Stomach (tissue), 9 donors: ENCODE measurements around the gene FAM32A. TPM values are rescaled to one million over a fixed set of nuclear protein-coding genes. Genes with fewer than 3 reads are reported as not detected.

Experiments
- DNase-seq, 2 donors: peaks; one replicate each; pipeline versions ENCODE4 v3.0.0 to v3.0.0-alpha.2; 2013 to 2019
- H3K27ac ChIP-seq, 5 donors: fragments of 200-600 bp in 4 of 5; sonication (generic) in 4 of 5; one replicate each; pipeline ENCODE4 v1.5.1; 2013 to 2019; ENCODE audit warnings: mild to moderate bottlenecking in 1 of 5, moderate library complexity in 1 of 5
- H3K27me3 ChIP-seq, 3 donors: fragments of 200-600 bp; sonication (generic); one replicate each; pipeline ENCODE4 v1.5.1; 2017 to 2019; ENCODE audit warnings: mixed run types in 1 of 3
- H3K36me3 ChIP-seq, 4 donors: fragments of 200-600 bp; sonication (generic); 1 replicate in 3 of 4; 2 replicates in 1 of 4; pipeline ENCODE4 v1.5.1; 2016 to 2019
- H3K4me1 ChIP-seq, 4 donors: fragments of 200-600 bp; sonication (generic); one replicate each; pipeline ENCODE4 v1.5.1; 2016 to 2019
- H3K4me3 ChIP-seq, 4 donors: fragments of 200-600 bp; sonication (generic) in 3 of 4; one replicate each; pipeline ENCODE4 v1.5.1; 2016 to 2019; ENCODE audit warnings: mild to moderate bottlenecking in 1 of 4
- H3K9me3 ChIP-seq, 4 donors: fragments of 200-600 bp; sonication (generic); one replicate each; pipeline ENCODE4 v1.5.1; 2016 to 2019
- EP300 ChIP-seq: sonication (generic); formaldehyde crosslinking; IDR thresholded peaks from one replicate; pipeline ENCODE4 v1.6.1; 2017; ENCODE audit warnings: antibody characterized with exemption
- POLR2A ChIP-seq, 4 donors: fragments of 450-650 bp; IDR thresholded peaks; one replicate each; pipeline ENCODE4 v1.6.1; 2016; ENCODE audit warnings: antibody characterized with exemption in 4 of 4, control low read depth in 2 of 4, mild to moderate bottlenecking in 1 of 4, moderate library complexity in 1 of 4
- POLR2AphosphoS5 ChIP-seq, 3 donors: sonication (generic); formaldehyde crosslinking; IDR thresholded peaks; one replicate each; pipeline ENCODE4 v1.6.1; 2016; ENCODE audit warnings: antibody characterized with exemption in 3 of 3
- WGBS, 5 donors: extraction: QIAGEN DNeasy Blood & Tissue Kit in 3 of 5; methylation state at CpG; one replicate each; pipeline versions ENCODE4 v1.1.5 to v1.1.7; 2013 to 2018; 5-methylcytosine and 5-hydroxymethylcytosine counted together
- intact Hi-C: fragments of 100-400 bp; cut with DNase I; formaldehyde crosslinking; loops from one replicate; pipeline ENCODE4 v1.15.1; 2023; ENCODE audit warnings: low total_unique reads
- polyA plus RNA-seq, 3 donors: library from polyadenylated mRNA; stranded (reverse); fragments of 200-250 nt; gene quantifications; one replicate each; pipeline ENCODE4 v1.2.3, GENCODE V29; 2013
- total RNA-seq, 5 donors: library from RNA; depleted of rRNA; stranded (reverse); fragments of >200 nt; gene quantifications; one replicate each; pipeline versions ENCODE4 v1.1.0 to v1.2.3, GENCODE V29; 2014 to 2016
- TF ChIP-seq, protein P1 (sequence below), 7 experiments: fragments of 450-650 bp in 4 of 7; fragments of 200-600 bp in 3 of 7; sonication (generic) in 3 of 7; IDR thresholded peaks; one replicate each; pipeline ENCODE4 v1.5.1; 2016 to 2019; ENCODE audit warnings: antibody characterized with exemption in 7 of 7, control low read depth in 2 of 7, mild to moderate bottlenecking in 1 of 7
- donor health status: healthy with polysubstance abuse.
- donor health status: Bipolar disorder and iron deficiency.
- donor health status: healthy.

Gene FAM32A
- total and polyA plus RNA-seq, 8 donors: 8.2 to 175 (median 89.3) TPM

- peaks cover 24 to 67% (median 54%) of the 10 kb centered on the region in 4 donors for H3K4me1 ChIP-seq
- DNase-seq: peak; percentile 57 to 75
- H3K4me3 ChIP-seq: peak overlapping the region in 2 of 4 donors; percentile 74 to 80
- H3K36me3 ChIP-seq: peaks cover 27 to 45% (median 38%) of the 10 kb centered on the region in 4 donors
- intact Hi-C loops: no loop called here
- H3K9me3 ChIP-seq: no peaks in the 10 kb centered on the region
- TF ChIP-seq POLR2A (IDR thresholded peaks at IDR 0.05) (no peak), POLR2AphosphoS5 (IDR thresholded peaks at IDR 0.05) (no peak), EP300 (no peak)
- TF ChIP-seq, protein P1, sequence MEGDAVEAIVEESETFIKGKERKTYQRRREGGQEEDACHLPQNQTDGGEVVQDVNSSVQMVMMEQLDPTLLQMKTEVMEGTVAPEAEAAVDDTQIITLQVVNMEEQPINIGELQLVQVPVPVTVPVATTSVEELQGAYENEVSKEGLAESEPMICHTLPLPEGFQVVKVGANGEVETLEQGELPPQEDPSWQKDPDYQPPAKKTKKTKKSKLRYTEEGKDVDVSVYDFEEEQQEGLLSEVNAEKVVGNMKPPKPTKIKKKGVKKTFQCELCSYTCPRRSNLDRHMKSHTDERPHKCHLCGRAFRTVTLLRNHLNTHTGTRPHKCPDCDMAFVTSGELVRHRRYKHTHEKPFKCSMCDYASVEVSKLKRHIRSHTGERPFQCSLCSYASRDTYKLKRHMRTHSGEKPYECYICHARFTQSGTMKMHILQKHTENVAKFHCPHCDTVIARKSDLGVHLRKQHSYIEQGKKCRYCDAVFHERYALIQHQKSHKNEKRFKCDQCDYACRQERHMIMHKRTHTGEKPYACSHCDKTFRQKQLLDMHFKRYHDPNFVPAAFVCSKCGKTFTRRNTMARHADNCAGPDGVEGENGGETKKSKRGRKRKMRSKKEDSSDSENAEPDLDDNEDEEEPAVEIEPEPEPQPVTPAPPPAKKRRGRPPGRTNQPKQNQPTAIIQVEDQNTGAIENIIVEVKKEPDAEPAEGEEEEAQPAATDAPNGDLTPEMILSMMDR (IDR thresholded peaks at IDR 0.05): no peak
- WGBS, 5 donors: 35 to 63% (median 57%) methylated on average over 8 to 9 of the region's 9 CpGs
- H3K27me3 ChIP-seq: no peaks in the 10 kb centered on the region
- peak overlapping the region in 4 of 5 donors; percentile 86 to 91 (median 86) for H3K27ac ChIP-seq
Measured at GRCh38 chr19:16199275-16199932, 14.2 kb downstream of the FAM32A start.

DNA sequence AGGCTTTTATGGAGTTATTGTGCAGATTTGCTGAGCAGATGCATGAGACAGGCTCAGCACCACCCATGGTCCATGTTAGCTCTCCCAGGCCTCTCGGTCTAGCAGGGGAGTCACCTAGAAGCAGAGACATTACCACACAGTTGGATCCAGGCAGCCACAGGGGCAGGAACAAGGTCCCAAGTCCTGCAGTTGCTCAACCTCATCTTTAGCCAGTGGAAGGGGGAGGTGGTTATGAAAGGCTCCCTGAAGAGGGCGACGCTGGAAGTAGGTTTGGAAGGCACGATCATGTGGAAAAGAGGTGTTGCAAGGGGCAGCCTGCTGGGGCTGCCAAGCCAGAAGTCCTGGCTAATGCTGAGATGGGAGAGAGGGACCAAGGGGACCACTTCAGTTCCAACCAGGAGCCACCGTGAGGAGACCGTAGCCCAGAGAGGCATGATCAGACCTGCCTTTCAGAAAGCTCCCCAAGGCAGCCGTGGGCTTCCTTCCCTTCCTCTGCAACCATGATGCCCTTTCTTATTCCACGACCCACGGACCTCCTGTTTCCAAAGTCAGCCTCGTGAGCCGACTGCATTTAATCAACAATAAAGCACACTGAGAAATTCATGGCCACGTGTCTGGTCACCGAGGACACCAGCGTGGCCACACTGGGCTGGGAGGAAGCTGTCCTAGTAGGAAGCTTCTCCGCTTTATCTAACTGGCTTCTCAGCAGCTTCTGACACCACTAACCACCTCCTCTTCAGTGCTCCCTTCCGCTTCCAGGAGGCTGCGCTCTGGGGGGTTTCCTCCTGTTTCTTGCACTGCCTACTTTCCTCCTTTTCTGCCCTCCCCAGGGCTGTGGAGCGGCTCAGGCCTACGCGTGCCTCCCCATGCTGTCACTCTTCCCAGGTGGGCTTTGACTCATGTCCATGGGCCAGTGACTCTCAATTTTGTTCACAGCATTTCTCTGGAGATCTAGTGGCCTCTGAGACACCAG is 15.1 kb downstream of the FAM32A start:
- H3K27ac ChIP-seq: peak overlapping the region in 4 of 5 donors; percentile 16 to 87 (median 86)
- DNase-seq: peak in 1 of 2 donors; percentile 64
- 77 to 84% (median 80%) methylated on average over 19 to 20 of the region's 20 CpGs for WGBS, 5 donors
- no peak overlapping the region for H3K4me3 ChIP-seq
- peaks cover 35 to 55% (median 47%) of the 10 kb centered on the region in 4 donors for H3K36me3 ChIP-seq
- H3K27me3 ChIP-seq: no peaks in the 10 kb centered on the region
- intact Hi-C loops: no loop called here
- peak in 1 of 3 donors; percentile 11 for TF ChIP-seq POLR2AphosphoS5 (IDR thresholded peaks at IDR 0.05)
- TF ChIP-seq POLR2A (IDR thresholded peaks at IDR 0.05): no peak
- no peaks in the 10 kb centered on the region for H3K9me3 ChIP-seq
- peaks cover 24 to 72% (median 54%) of the 10 kb centered on the region in 4 donors for H3K4me1 ChIP-seq

DNA sequence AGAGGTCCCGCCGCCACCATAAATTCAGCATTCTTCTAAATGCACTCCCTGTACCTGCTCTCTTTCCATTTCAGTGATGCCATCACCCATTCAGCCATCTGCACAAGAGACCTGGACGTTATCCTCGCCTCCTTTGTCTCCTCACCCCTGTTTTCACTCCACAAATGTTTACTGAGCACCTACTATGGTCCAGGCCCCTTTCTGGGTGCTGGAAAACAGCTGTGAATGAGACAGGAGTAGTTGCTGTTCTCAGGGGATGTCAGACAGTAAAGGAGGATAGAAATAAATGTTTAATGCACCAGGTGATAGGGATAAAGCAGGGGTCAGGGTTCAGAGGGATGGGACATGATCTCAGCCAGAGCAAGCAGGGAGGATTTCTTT is 15.8 kb downstream of the FAM32A start:
- no peak for DNase-seq

DNA sequence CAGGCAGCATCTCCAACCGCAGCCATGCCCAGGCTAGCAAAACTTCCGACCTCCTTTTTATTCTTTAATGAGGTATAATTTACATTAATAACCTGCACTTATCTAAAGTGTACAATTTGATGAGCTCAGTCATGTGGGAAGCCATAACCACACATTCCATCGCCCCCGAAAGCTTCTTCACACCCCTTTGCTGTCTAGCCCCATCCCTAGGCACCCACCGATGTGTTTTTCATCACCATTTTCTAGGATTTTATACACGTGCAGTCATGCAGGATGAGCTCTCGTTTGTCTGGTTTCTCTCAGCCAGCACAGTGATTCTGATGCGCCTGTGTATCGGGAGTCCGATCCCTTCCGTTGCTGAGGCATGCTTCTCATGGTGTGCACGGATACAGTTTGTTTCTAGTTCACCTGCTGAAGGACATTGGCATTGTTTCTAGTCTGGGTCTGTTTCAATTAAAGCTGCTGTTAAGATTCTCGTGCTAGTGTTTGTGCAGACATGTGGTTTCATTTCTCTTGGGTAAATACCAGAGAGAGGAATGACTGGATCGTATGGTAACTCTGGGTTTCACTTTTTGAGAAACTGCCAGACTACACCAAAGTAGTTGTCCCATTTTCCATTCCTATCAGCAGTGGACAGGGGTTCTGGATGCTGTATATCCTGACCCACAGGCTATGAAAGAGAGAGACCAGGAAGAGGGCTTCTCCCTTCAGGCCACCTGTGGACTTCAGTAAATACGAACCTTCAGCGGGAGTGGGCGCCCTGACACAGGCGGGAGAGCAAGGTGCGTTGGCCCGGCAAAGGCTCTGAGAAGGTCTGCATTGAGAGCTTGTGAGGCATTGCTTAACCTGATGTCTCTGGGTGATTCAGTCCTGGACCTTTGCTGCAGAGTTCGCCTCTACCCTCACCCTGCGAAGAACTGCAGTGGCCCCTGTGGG is 17.4 kb downstream of the FAM32A start:
- Histone ChIP-seq H3K27ac (no peak overlapping the region), H3K27me3 (no peaks in the 10 kb centered on the region), H3K9me3 (no peaks in the 10 kb centered on the region), H3K4me3 (no peak overlapping the region), H3K36me3 (peaks cover 51 to 77% (median 70%) of the 10 kb centered on the region in 4 donors), H3K4me1 (peaks cover 16 to 57% (median 44%) of the 10 kb centered on the region in 4 donors)
- 75 to 81% (median 78%) methylated on average over 21 to 22 of the region's 22 CpGs for WGBS, 5 donors
- intact Hi-C loops: no loop called here
- TF ChIP-seq EP300 (no peak), POLR2AphosphoS5 (IDR thresholded peaks at IDR 0.05) (no peak), POLR2A (IDR thresholded peaks at IDR 0.05) (no peak)
- TF ChIP-seq, protein P1 (IDR thresholded peaks at IDR 0.05): no peak
- peak in 1 of 2 donors; percentile 12 for DNase-seq

More for the DNA sequence above, 15.8 kb downstream of the FAM32A start:
- Histone ChIP-seq H3K36me3 (peaks cover 41 to 61% (median 54%) of the 10 kb centered on the region in 4 donors), H3K4me3 (no peak overlapping the region), H3K9me3 (no peaks in the 10 kb centered on the region), H3K27ac (no peak overlapping the region), H3K4me1 (peaks cover 24 to 72% (median 57%) of the 10 kb centered on the region in 4 donors), H3K27me3 (no peaks in the 10 kb centered on the region)
- TF ChIP-seq EP300 (no peak), POLR2AphosphoS5 (IDR thresholded peaks at IDR 0.05) (no peak), POLR2A (IDR thresholded peaks at IDR 0.05) (no peak)
- TF ChIP-seq, protein P1 (IDR thresholded peaks at IDR 0.05): no peak
- WGBS, 5 donors: 83 to 94% (median 91%) methylated on average over 4 of the region's 4 CpGs
- intact Hi-C loops: no loop called here
